ENCODE measurements around the gene SPATS2L. TPM values are rescaled to one million over a fixed set of nuclear protein-coding genes. Genes with fewer than 3 reads are reported as not detected.

SPATS2L gene
- total RNA-seq, 4 donors from 2014 or later, result 51.9 to 151 (median 78.9) TPM

GRCh38 chr2:200459101-200459500 is 152.6 kb downstream of the SPATS2L start:
- peak overlapping the region in 1 of 4 donors; percentile 14 for H3K27ac ChIP-seq (replicated peaks in 1 of 4)

GRCh38 chr2:200461846-200462710 is 155.6 kb downstream of the SPATS2L start:
- H3K4me3 ChIP-seq, result no peak overlapping the region
- H3K9me3 ChIP-seq, result no peaks in the 10 kb centered on the region
- intact Hi-C loops (cut with DNase I), result no loop called here
- no peak for TF ChIP-seq EP300 (IDR thresholded peaks at IDR 0.05)
- TF ChIP-seq, protein P1, sequence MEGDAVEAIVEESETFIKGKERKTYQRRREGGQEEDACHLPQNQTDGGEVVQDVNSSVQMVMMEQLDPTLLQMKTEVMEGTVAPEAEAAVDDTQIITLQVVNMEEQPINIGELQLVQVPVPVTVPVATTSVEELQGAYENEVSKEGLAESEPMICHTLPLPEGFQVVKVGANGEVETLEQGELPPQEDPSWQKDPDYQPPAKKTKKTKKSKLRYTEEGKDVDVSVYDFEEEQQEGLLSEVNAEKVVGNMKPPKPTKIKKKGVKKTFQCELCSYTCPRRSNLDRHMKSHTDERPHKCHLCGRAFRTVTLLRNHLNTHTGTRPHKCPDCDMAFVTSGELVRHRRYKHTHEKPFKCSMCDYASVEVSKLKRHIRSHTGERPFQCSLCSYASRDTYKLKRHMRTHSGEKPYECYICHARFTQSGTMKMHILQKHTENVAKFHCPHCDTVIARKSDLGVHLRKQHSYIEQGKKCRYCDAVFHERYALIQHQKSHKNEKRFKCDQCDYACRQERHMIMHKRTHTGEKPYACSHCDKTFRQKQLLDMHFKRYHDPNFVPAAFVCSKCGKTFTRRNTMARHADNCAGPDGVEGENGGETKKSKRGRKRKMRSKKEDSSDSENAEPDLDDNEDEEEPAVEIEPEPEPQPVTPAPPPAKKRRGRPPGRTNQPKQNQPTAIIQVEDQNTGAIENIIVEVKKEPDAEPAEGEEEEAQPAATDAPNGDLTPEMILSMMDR (IDR thresholded peaks at IDR 0.05), result no peak
- TF ChIP-seq POLR2A (IDR thresholded peaks at IDR 0.05; ENCODE audit: low read depth), result no peak
- TF ChIP-seq POLR2AphosphoS5 (IDR thresholded peaks at IDR 0.05), result no peak
- peaks cover 0 to 41% (median 22%) of the 10 kb centered on the region in 4 donors for H3K36me3 ChIP-seq
- H3K4me1 ChIP-seq, result peaks cover 3 to 9% (median 4%) of the 10 kb centered on the region in 4 donors
- H3K27me3 ChIP-seq, result no peaks in the 10 kb centered on the region
- no peak overlapping the region for H3K27ac ChIP-seq (replicated peaks in 1 of 4)
- DNase-seq (ENCODE audit: extremely low spot score), result no peak
- 93% methylated on average over 2 of the region's 2 CpGs for WGBS

More at GRCh38 chr2:200459101-200459500, 152.6 kb downstream of the SPATS2L start:
- no peak overlapping the region for H3K4me3 ChIP-seq
- TF ChIP-seq, protein P1 (IDR thresholded peaks at IDR 0.05), result no peak
- TF ChIP-seq POLR2A (IDR thresholded peaks at IDR 0.05; ENCODE audit: low read depth), result no peak
- no peak for TF ChIP-seq POLR2AphosphoS5 (IDR thresholded peaks at IDR 0.05)
- TF ChIP-seq EP300 (IDR thresholded peaks at IDR 0.05), result no peak
- peaks cover 0 to 19% (median 8%) of the 10 kb centered on the region in 4 donors for H3K4me1 ChIP-seq
- peaks cover 0 to 45% (median 22%) of the 10 kb centered on the region in 4 donors for H3K36me3 ChIP-seq
- 77% methylated on average over 3 of the region's 3 CpGs for WGBS
- H3K9me3 ChIP-seq, result no peaks in the 10 kb centered on the region
- intact Hi-C loops (cut with DNase I), result no loop called here
- no peak for DNase-seq (ENCODE audit: extremely low spot score)
- no peaks in the 10 kb centered on the region for H3K27me3 ChIP-seq

- WGBS, result 93% methylated on average over 2 of the region's 2 CpGs
These were observed 157.0 kb downstream of the SPATS2L start for GRCh38 chr2:200463452-200463851.

DNA sequence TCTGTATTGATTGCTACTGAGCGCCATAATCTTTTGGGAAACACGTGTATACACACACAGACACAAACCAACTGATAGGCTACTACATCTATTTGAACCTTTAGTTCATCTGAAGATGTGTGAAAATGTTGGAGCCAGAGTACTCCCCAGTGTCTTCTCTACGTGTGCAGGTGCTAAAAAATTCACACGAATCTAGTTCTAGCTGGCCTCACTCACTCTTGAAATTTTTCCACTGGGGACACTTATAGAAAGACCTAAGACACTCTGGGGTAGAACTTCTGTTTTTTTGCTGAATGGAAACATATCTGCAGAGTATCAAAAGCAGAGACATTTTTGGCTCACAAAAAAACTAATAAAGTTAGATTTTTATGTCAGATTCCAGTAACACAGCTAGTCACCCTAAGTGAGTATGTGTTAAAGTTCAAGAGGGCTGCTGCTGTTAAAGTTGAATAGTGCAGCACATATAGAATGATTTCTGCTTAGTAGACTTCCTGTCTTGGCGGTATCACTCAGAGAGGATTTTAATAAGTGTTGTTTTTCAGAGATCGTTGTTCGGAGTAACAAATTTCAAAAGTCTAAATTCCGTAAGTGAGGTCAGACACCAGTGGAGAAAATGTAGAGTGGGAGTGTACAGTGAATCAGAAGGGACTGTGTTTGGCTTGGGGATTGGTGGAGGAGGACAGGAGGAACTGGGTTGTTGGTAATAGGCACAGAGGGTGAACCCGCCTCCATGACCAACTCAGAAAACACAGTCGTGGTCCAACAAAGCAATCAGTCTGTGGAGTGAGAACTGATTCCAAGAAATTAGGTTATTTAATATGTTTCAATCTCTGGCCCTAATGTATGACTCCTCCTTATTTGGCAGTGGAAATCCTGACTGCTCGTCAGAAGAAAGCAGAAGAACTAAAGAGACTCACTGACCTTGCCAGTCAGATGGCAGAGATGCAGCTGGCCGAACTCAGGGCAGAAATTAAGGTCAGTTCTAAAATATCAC is 160.2 kb downstream of the SPATS2L start:
- WGBS, result 61% methylated on average over 12 of the region's 12 CpGs
- H3K27ac ChIP-seq (replicated peaks in 1 of 4), result peak overlapping the region; percentile 50 to 72 (median 60)
- H3K4me3 ChIP-seq, result no peak overlapping the region
- H3K36me3 ChIP-seq, result peaks cover 10 to 61% (median 41%) of the 10 kb centered on the region in 4 donors
- intact Hi-C loops (cut with DNase I), result no loop called here
- H3K27me3 ChIP-seq, result no peaks in the 10 kb centered on the region
- peak in 1 of 2 donors; percentile 39 for TF ChIP-seq POLR2AphosphoS5 (IDR thresholded peaks at IDR 0.05)
- TF ChIP-seq POLR2A (IDR thresholded peaks at IDR 0.05; ENCODE audit: low read depth), result no peak
- no peak for DNase-seq (ENCODE audit: extremely low spot score)
- no peaks in the 10 kb centered on the region for H3K9me3 ChIP-seq
- H3K4me1 ChIP-seq, result peaks cover 4 to 35% (median 29%) of the 10 kb centered on the region in 4 donors

More at GRCh38 chr2:200463452-200463851, 157.0 kb downstream of the SPATS2L start:
- no peak for DNase-seq (ENCODE audit: extremely low spot score)
- Histone ChIP-seq H3K9me3 (no peaks in the 10 kb centered on the region), H3K27ac (replicated peaks in 1 of 4) (no peak overlapping the region), H3K36me3 (peaks cover 2 to 52% (median 34%) of the 10 kb centered on the region in 4 donors), H3K27me3 (no peaks in the 10 kb centered on the region), H3K4me3 (no peak overlapping the region), H3K4me1 (peaks cover 4 to 16% (median 15%) of the 10 kb centered on the region in 4 donors)
- intact Hi-C loops (cut with DNase I), result no loop called here
- TF ChIP-seq EP300 (IDR thresholded peaks at IDR 0.05) (no peak), POLR2A (IDR thresholded peaks at IDR 0.05; ENCODE audit: low read depth) (no peak), POLR2AphosphoS5 (IDR thresholded peaks at IDR 0.05) (no peak)
- TF ChIP-seq, protein P1 (IDR thresholded peaks at IDR 0.05), result no peak

Measured in esophagus muscularis mucosa (tissue), 4 donors.